ENCODE measurements around the gene ACTR10.

ACTR10 gene

GRCh38 chr14:58265401-58265800, 65.5 kb downstream of the ACTR10 start:
- no peak for TF ChIP-seq CTCF (conservative IDR thresholded peaks at IDR 0.05; ENCODE audit: control insufficient read depth, insufficient read depth, low read depth, low read length)
- DNase-seq (ENCODE audit: low read depth), result no peak
- H3K4me3 ChIP-seq (ENCODE audit: control insufficient read depth, low read depth, low read length), result no peak overlapping the region

- no peak overlapping the region for H3K4me3 ChIP-seq (ENCODE audit: control insufficient read depth, low read depth, low read length)
- DNase-seq (ENCODE audit: low read depth), result peak; percentile 31
- no peak for TF ChIP-seq CTCF (conservative IDR thresholded peaks at IDR 0.05; ENCODE audit: control insufficient read depth, insufficient read depth, low read depth, low read length)
Measured at GRCh38 chr14:58270628-58271027, 70.7 kb downstream of the ACTR10 start.

- TF ChIP-seq CTCF (conservative IDR thresholded peaks at IDR 0.05; ENCODE audit: control insufficient read depth, insufficient read depth, low read depth, low read length), result peak; percentile 20
- DNase-seq (ENCODE audit: low read depth), result peak; percentile 47
- no peak overlapping the region for H3K4me3 ChIP-seq (ENCODE audit: control insufficient read depth, low read depth, low read length)
Measured at GRCh38 chr14:58272588-58273372, 72.8 kb downstream of the ACTR10 start.

- DNase-seq (ENCODE audit: low read depth), result no peak
- no peak overlapping the region for H3K4me3 ChIP-seq (ENCODE audit: control insufficient read depth, low read depth, low read length)
- TF ChIP-seq CTCF (conservative IDR thresholded peaks at IDR 0.05; ENCODE audit: control insufficient read depth, insufficient read depth, low read depth, low read length), result no peak
Measured at GRCh38 chr14:58274881-58275280, 74.9 kb downstream of the ACTR10 start.

GRCh38 chr14:58275527-58276190, 75.7 kb downstream of the ACTR10 start:
- TF ChIP-seq CTCF (conservative IDR thresholded peaks at IDR 0.05; ENCODE audit: control insufficient read depth, insufficient read depth, low read depth, low read length), result no peak
- DNase-seq (ENCODE audit: low read depth), result peak; percentile 16
- H3K4me3 ChIP-seq (ENCODE audit: control insufficient read depth, low read depth, low read length), result no peak overlapping the region

- H3K4me3 ChIP-seq (ENCODE audit: control insufficient read depth, low read depth, low read length), result no peak overlapping the region
- no peak for DNase-seq (ENCODE audit: low read depth)
- TF ChIP-seq CTCF (conservative IDR thresholded peaks at IDR 0.05; ENCODE audit: control insufficient read depth, insufficient read depth, low read depth, low read length), result no peak
Measured at GRCh38 chr14:58276208-58276607, 76.3 kb downstream of the ACTR10 start.
